ENCODE measurements around the gene CAT. TPM values are rescaled to one million over a fixed set of nuclear protein-coding genes. Genes with fewer than 3 reads are reported as not detected.

The CAT gene
- total RNA-seq, 1 donor from 2014 or later = not detected

DNA sequence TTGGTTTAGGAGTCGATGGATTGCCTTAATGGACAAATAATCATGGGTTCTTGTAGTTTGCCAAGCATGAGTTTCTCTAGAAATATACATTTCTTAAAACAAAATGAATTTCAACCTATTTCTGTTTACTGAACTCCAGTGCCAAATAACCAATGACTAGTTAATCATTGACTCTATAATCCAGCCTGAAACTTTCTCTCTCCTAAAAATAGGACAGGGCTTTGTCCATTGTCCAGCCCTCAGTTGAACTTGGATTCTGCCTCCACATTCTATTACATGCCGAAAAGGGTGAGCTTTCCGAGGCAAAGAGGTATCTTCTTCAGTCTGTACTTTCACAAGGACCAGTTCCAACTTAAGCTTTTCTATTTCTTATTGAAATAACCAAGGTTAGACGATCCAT lies 23.2 kb upstream of the CAT start:
- Mint-ChIP-seq H3K9me3 (peaks cover 26% of the 10 kb centered on the region), H3K27ac (no peak overlapping the region), H3K27me3 (ENCODE audit: insufficient read depth, low read depth) (peaks cover 2% of the 10 kb centered on the region), H3K4me3 (no peak overlapping the region), H3K4me1 (no peaks in the 10 kb centered on the region), H3K36me3 (no peaks in the 10 kb centered on the region)
- Histone ChIP-seq H3K4me2 (no peak overlapping the region), H3K9ac (no peak overlapping the region), H4K20me1 (ENCODE audit: low read depth) (no peaks in the 10 kb centered on the region), H3K36me3 (no peaks in the 10 kb centered on the region), H3F3A (ENCODE audit: low read depth) (no peaks in the 10 kb centered on the region), H3K9me3 (ENCODE audit: low read depth) (peaks cover 9% of the 10 kb centered on the region), H3K4me1 (no peaks in the 10 kb centered on the region), H3K4me3 (no peak overlapping the region), H3K27me3 (no peaks in the 10 kb centered on the region), H2AFZ (replicated peaks) (no peak overlapping the region), H3K79me2 (ENCODE audit: low read depth) (no peaks in the 10 kb centered on the region), H3K27ac (no peak overlapping the region)
- DNase-seq (ENCODE audit: low spot score) = no peak
- TF ChIP-seq EZH2 (IDR thresholded peaks at IDR 0.05) (no peak), EZH2phosphoT487 (IDR thresholded peaks at IDR 0.05) (no peak)
- TF ChIP-seq, protein P1, sequence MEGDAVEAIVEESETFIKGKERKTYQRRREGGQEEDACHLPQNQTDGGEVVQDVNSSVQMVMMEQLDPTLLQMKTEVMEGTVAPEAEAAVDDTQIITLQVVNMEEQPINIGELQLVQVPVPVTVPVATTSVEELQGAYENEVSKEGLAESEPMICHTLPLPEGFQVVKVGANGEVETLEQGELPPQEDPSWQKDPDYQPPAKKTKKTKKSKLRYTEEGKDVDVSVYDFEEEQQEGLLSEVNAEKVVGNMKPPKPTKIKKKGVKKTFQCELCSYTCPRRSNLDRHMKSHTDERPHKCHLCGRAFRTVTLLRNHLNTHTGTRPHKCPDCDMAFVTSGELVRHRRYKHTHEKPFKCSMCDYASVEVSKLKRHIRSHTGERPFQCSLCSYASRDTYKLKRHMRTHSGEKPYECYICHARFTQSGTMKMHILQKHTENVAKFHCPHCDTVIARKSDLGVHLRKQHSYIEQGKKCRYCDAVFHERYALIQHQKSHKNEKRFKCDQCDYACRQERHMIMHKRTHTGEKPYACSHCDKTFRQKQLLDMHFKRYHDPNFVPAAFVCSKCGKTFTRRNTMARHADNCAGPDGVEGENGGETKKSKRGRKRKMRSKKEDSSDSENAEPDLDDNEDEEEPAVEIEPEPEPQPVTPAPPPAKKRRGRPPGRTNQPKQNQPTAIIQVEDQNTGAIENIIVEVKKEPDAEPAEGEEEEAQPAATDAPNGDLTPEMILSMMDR (IDR thresholded peaks at IDR 0.05) = no peak

DNA sequence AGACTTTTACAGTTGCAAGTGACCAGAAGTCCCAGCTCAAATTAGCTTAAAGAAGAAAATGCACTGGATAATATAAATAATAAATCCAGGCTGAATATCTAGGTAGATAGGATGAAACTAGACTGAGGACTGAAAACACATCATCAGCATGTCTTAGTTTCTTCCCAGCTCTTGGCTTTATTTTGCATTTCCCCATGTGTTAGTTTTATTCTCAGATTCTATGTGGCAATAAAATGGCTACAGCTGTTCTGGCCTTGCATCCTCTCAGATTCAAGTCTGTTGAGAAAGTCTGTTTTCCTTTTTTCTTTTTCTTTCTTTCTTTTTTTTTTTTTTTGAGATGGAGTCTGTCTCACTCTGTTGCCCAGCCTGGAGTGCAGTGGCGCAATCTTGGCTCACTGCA lies 22.6 kb upstream of the CAT start:
- H3K27ac Mint-ChIP-seq = no peak overlapping the region
- DNase-seq (ENCODE audit: low spot score) = no peak

DNA sequence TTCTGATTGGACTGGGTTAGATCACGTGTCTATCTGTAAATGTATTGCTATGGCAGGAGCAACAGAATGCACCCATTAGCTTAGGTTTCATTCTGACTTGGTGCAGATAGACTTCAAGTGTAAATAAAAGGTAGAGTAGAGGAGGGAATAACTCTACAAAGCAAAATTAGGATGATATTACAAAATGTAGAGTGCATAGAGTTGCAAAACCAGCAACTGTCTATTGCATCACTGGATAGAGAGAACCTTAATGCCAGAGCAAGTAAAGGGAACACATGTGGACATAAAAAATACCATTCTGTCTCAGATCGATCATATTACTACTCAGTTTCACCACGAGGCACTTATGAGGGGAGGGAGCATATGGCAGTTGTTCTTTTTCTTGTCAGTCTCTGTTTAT lies 22.0 kb upstream of the CAT start:
- H3K4me1 Mint-ChIP-seq = no peaks in the 10 kb centered on the region
- Histone ChIP-seq H3K27me3 (no peaks in the 10 kb centered on the region), H3K4me1 (no peaks in the 10 kb centered on the region), H3K9me3 (ENCODE audit: low read depth) (peaks cover 9% of the 10 kb centered on the region), H4K20me1 (ENCODE audit: low read depth) (no peaks in the 10 kb centered on the region), H3K9ac (no peak overlapping the region), H2AFZ (replicated peaks) (no peak overlapping the region), H3K4me2 (no peak overlapping the region), H3K4me3 (no peak overlapping the region), H3K79me2 (ENCODE audit: low read depth) (no peaks in the 10 kb centered on the region), H3F3A (ENCODE audit: low read depth) (no peaks in the 10 kb centered on the region), H3K36me3 (no peaks in the 10 kb centered on the region), H3K27ac (no peak overlapping the region)
- H3K9me3 Mint-ChIP-seq = peaks cover 23% of the 10 kb centered on the region
- H3K36me3 Mint-ChIP-seq = no peaks in the 10 kb centered on the region
- TF ChIP-seq EZH2phosphoT487 (IDR thresholded peaks at IDR 0.05) (no peak), EZH2 (IDR thresholded peaks at IDR 0.05) (no peak)
- TF ChIP-seq, protein P1 (IDR thresholded peaks at IDR 0.05) = no peak
- H3K4me3 Mint-ChIP-seq = no peak overlapping the region
- no peak for DNase-seq (ENCODE audit: low spot score)
- peaks cover 2% of the 10 kb centered on the region for H3K27me3 Mint-ChIP-seq (ENCODE audit: insufficient read depth, low read depth)
- H3K27ac Mint-ChIP-seq = no peak overlapping the region

More for the DNA sequence above, 22.6 kb upstream of the CAT start:
- H3F3A ChIP-seq (ENCODE audit: low read depth) = no peaks in the 10 kb centered on the region
- Mint-ChIP-seq H3K4me1 (no peaks in the 10 kb centered on the region), H3K4me3 (no peak overlapping the region), H3K27me3 (ENCODE audit: insufficient read depth, low read depth) (peaks cover 2% of the 10 kb centered on the region), H3K9me3 (peaks cover 24% of the 10 kb centered on the region), H3K36me3 (no peaks in the 10 kb centered on the region)
- no peaks in the 10 kb centered on the region for H4K20me1 ChIP-seq (ENCODE audit: low read depth)
- H3K9me3 ChIP-seq (ENCODE audit: low read depth) = peaks cover 9% of the 10 kb centered on the region
- no peak overlapping the region for H3K4me3 ChIP-seq
- H3K9ac ChIP-seq = no peak overlapping the region
- H3K4me1 ChIP-seq = no peaks in the 10 kb centered on the region
- TF ChIP-seq EZH2 (IDR thresholded peaks at IDR 0.05) = no peak
- TF ChIP-seq EZH2phosphoT487 (IDR thresholded peaks at IDR 0.05) = no peak
- TF ChIP-seq, protein P1 (IDR thresholded peaks at IDR 0.05) = no peak
- H3K36me3 ChIP-seq = no peaks in the 10 kb centered on the region
- no peaks in the 10 kb centered on the region for H3K27me3 ChIP-seq
- no peak overlapping the region for H3K4me2 ChIP-seq
- no peak overlapping the region for H2AFZ ChIP-seq (replicated peaks)
- no peak overlapping the region for H3K27ac ChIP-seq
- no peaks in the 10 kb centered on the region for H3K79me2 ChIP-seq (ENCODE audit: low read depth)

Measured in neural progenitor cell (in vitro differentiated cells).